Bronchial epithelial cell (primary cell): ENCODE data around the gene PUS3. TPM values are rescaled to one million over a fixed set of nuclear protein-coding genes. Genes with fewer than 3 reads are reported as not detected.

Source experiments
- DNase-seq: peaks from one replicate; pipeline ENCODE4 v3.0.0-alpha.2; 2010; ENCODE audit warnings: low read depth
- FAIRE-seq: peaks from 2 replicates; lab custom pipeline; 2011; peaks lifted over from hg19 to GRCh38; lab: Jason Lieb, UNC
- H3K27me3 ChIP-seq: 2 replicates; pipeline ENCODE4 v1.5.1; 2011; ENCODE audit warnings: low read length; ENCODE audit not compliant: control insufficient read depth, insufficient read depth
- H3K36me3 ChIP-seq: 2 replicates; pipeline ENCODE4 v1.5.1; 2011; ENCODE audit warnings: low read length; ENCODE audit not compliant: control insufficient read depth, insufficient read depth
- H3K4me3 ChIP-seq: 2 replicates; pipeline ENCODE4 v1.5.1; 2011; ENCODE audit warnings: mild to moderate bottlenecking, low read depth, low read length, control low read depth
- CTCF ChIP-seq: IDR thresholded peaks from 2 replicates; pipeline ENCODE4 v1.5.1; 2011; ENCODE audit warnings: mild to moderate bottlenecking, moderate library complexity, low read length, control low read depth, inconsistent platforms; ENCODE audit not compliant: insufficient read depth, severe bottlenecking
- total RNA-seq: library from RNA; depleted of rRNA; stranded (reverse); fragments of >200 nt; gene quantifications from 2 replicates; pipeline ENCODE4 v1.2.1, GENCODE V29; 2014

PUS3 gene
- total RNA-seq, 1 donor from 2014 or later = 19.5 TPM

GRCh38 chr11:125934473-125934872, 31.5 kb upstream of the PUS3 start:
- H3K27me3 ChIP-seq = no peaks in the 10 kb centered on the region
- no peak for TF ChIP-seq CTCF
- DNase-seq (no peak), FAIRE-seq (no peak)
- no peak overlapping the region for H3K4me3 ChIP-seq
- H3K36me3 ChIP-seq = no peaks in the 10 kb centered on the region

- DNase-seq (no peak), FAIRE-seq (no peak)
- TF ChIP-seq CTCF = no peak
- Histone ChIP-seq H3K36me3 (no peaks in the 10 kb centered on the region), H3K27me3 (no peaks in the 10 kb centered on the region), H3K4me3 (no peak overlapping the region)
Observed at GRCh38 chr11:125933030-125933813, 30.2 kb upstream of the PUS3 start.

GRCh38 chr11:125932301-125932700, 29.3 kb upstream of the PUS3 start:
- DNase-seq (no peak), FAIRE-seq (no peak)
- H3K36me3 ChIP-seq = no peaks in the 10 kb centered on the region
- no peaks in the 10 kb centered on the region for H3K27me3 ChIP-seq
- no peak overlapping the region for H3K4me3 ChIP-seq
- no peak for TF ChIP-seq CTCF

GRCh38 chr11:125931668-125932067, 28.7 kb upstream of the PUS3 start:
- no peaks in the 10 kb centered on the region for H3K36me3 ChIP-seq
- FAIRE-seq (no peak), DNase-seq (no peak)
- TF ChIP-seq CTCF = no peak
- H3K27me3 ChIP-seq = no peaks in the 10 kb centered on the region
- H3K4me3 ChIP-seq = no peak overlapping the region

DNA sequence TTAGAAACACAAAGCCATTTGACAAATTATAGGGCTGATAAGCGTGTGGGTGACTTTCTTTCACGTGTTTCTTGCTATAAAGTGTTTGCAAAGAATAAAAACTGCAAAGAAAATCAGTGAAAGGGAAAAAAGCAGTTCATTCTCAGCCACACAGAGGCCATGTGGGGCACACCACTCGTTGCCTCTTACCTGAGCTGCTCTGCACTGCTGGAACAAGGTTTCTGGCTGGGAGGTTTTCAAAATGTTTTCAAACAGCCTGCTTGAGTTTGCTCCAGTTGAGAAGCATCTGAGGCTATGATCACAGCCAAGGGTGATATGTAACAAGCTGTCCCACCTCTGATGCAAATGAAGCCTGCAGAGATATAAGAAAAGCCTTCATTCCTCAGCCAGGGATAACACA, 28.1 kb upstream of the PUS3 start:
- Histone ChIP-seq H3K4me3 (no peak overlapping the region), H3K27me3 (no peaks in the 10 kb centered on the region), H3K36me3 (no peaks in the 10 kb centered on the region)
- TF ChIP-seq CTCF = no peak
- DNase-seq (no peak), FAIRE-seq (no peak)

DNA sequence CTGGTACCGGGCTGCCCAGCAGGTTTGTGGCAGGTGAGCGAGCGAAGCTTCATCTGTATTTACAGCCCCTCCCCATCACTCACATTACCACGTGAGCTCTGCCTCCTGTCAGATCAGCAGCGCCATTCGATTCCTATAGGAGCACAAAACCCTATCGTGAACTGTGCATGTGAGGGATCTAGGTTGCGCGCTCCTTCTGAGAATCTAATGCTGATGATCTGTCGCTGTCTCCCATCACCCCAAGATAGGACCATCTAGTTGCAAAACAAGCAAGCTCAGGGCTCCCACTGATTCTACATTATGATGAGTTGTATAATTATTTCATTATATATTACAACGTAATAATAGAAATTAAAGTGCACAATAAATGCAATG, 27.1 kb upstream of the PUS3 start:
- Histone ChIP-seq H3K27me3 (no peaks in the 10 kb centered on the region), H3K36me3 (no peaks in the 10 kb centered on the region), H3K4me3 (no peak overlapping the region)
- no peak for FAIRE-seq
- TF ChIP-seq CTCF = no peak
- DNase-seq = no peak
